HG02970 (cell line): Measurements from ENCODE around the gene CSPG4.
"Not testable (repeated sequence)": the region's sequence is repeated elsewhere in the genome, so short reads cannot be mapped to it uniquely, and the experiment has no call there.

Experiments
- ATAC-seq: cut with Tn5 transposase; IDR thresholded peaks from one replicate; pipeline ENCODE4 v1.9.1; 2021; ENCODE audit warnings: mild to moderate bottlenecking, moderate library complexity, moderate number of reproducible peaks; ENCODE audit not compliant: unreplicated experiment, low FRiP score

The CSPG4 gene, protein sequence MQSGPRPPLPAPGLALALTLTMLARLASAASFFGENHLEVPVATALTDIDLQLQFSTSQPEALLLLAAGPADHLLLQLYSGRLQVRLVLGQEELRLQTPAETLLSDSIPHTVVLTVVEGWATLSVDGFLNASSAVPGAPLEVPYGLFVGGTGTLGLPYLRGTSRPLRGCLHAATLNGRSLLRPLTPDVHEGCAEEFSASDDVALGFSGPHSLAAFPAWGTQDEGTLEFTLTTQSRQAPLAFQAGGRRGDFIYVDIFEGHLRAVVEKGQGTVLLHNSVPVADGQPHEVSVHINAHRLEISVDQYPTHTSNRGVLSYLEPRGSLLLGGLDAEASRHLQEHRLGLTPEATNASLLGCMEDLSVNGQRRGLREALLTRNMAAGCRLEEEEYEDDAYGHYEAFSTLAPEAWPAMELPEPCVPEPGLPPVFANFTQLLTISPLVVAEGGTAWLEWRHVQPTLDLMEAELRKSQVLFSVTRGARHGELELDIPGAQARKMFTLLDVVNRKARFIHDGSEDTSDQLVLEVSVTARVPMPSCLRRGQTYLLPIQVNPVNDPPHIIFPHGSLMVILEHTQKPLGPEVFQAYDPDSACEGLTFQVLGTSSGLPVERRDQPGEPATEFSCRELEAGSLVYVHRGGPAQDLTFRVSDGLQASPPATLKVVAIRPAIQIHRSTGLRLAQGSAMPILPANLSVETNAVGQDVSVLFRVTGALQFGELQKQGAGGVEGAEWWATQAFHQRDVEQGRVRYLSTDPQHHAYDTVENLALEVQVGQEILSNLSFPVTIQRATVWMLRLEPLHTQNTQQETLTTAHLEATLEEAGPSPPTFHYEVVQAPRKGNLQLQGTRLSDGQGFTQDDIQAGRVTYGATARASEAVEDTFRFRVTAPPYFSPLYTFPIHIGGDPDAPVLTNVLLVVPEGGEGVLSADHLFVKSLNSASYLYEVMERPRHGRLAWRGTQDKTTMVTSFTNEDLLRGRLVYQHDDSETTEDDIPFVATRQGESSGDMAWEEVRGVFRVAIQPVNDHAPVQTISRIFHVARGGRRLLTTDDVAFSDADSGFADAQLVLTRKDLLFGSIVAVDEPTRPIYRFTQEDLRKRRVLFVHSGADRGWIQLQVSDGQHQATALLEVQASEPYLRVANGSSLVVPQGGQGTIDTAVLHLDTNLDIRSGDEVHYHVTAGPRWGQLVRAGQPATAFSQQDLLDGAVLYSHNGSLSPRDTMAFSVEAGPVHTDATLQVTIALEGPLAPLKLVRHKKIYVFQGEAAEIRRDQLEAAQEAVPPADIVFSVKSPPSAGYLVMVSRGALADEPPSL (N-terminal part only)

DNA sequence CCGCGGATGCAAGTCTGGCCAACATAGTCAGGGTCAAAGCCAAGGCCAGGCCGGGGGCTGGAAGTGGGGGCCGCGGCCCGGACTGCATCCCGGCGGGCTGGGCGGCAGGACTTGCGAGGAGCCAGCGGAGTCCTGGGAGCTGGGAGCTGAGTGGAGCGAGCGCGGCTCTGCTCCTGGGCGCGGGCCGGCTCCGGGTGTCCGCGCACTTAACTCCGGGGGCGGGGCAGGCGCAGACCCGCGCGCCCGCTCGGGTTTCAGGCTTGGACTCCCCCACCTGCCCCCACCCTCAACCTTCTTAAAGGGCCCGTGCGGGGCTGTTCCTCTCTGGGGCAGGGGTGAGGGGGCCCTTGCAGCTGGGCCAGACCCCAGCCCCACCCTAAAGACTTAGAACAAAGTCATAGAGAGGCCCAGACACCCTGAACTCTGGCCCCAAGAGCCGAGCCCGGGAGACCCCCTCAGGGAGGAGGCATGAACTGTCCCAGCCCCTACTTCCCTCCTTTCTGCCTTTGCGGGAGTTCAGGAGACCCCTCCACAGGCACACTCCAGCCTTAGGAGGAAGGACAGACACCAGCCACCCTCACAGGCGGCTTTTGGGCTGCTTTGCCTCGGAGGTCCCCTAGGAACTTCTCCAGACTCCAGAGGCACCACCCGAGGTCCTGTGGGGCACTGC lies at the start of gene CSPG4:
CSPG4 (minus strand) TSS at position 181 of the 670 bp plus-strand sequence; CDS start at position 88, 93 bp downstream.
- no peak for ATAC-seq

DNA sequence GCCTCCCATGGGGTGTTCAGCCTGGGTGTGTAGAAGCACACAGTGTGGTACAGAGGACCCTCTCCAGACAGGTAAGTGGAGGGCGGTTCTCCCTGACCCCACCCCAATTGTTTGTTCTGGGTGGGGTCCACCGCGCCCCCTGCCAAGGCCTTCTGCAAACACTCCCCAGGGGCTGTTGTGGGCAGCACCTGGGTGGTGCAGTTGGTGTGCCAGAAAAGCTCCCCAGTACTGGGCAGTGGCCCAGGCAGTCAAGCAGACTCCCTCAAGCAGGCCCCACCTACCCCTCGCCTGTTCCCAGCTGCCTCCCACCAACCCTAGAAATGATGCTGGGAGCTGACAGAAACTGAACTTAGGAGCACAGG lies 49.7 kb upstream of the CSPG4 start:
- not testable (repeated sequence) for ATAC-seq

DNA sequence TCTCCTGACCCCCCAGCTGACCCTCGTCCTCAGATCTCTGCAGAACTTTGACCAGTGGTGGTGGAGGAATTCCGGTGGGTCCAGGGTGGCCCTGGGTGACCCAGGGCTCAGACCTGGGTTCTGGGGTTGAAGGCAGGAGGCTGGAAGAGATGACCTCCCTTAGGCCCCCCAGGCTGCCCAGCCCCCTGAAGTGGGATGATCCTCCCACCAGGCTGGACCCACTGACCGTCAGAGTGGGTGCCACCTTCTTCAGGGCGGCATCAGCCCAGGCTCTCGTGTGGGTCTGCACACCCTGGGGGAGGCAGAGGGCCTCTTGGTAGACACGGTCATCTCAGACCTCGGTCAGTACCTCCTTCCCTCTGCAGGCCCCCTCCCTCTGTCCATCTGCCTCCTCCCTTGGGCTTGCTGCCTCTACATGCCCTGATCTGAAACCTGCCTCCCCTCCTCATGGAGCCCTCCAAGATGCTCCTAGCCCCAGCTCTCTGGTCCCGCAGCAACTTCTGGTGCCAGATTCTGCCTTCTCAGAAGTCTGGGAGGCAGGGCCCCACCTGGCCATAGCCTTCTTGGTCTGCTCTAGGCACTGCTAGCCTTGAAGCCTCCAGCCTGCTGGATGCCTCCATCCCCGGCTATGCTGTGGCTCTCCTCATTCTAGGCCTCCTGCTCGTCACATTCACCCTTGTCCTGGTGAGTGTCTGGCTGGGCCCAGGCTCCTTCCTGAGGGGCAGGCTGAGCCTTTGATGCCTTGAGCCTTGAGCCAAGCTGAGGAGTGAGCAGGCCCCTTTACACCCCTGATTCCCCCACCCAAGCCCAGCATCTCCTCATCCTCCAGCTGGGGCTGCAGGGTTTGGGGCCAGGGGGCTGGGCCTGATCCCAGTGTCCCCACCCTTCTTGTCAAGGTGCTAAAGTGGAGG lies 49.1 kb upstream of the CSPG4 start:
- ATAC-seq, result no peak

DNA sequence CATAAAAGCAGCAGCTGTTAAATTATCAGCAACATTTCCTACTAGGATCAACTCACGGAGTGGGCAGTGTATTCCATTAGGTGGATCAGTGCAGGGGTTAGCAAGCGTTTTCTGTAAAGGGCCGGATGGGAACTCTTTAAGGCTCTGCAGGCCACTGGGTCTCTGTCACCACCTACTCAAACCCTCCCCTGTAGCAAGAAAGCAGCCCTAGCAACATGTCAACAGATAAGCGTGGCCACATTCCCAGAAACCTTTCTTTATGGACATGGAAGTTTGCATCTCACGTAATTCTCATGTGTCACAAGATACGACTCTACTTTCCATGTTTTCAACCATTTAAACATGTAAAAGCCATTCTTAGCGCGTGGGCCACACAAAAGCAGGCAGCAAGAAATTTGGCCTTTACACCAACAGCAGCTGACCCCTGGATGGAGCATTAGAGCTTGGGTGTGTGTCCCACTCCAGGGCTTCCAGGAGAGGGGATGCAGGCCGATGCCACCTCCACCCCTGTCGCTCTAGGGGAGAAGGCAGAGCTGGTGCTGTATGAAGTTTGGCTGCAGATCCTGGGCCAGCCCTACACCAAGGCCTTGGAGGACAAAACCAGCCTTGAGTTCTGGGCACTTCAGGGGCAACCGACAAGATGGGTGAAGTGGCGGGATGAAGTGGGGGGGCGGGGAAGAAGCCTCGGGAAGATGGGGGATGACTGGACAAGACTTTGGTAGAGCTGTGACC lies 48.2 kb upstream of the CSPG4 start:
- no peak for ATAC-seq

DNA sequence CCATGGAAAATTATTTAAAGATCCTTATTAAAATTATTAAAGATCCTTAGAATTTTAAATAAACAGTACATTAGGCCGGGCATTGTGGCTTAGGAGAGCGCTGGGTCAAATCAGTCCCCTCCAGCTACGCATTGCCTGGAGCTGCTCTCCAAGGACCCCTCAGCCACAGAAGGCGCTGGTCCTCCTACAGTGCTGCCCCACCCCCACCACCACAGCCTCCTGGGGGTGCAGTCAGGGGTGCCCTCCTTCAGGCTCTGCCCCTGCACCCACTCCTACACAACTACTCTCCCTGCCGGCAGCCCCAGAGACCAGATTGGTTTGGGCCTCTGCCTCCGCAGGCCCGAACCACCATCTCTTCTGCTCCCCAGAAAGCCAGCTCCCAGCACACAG lies 47.5 kb upstream of the CSPG4 start:
- not testable (repeated sequence) for ATAC-seq

DNA sequence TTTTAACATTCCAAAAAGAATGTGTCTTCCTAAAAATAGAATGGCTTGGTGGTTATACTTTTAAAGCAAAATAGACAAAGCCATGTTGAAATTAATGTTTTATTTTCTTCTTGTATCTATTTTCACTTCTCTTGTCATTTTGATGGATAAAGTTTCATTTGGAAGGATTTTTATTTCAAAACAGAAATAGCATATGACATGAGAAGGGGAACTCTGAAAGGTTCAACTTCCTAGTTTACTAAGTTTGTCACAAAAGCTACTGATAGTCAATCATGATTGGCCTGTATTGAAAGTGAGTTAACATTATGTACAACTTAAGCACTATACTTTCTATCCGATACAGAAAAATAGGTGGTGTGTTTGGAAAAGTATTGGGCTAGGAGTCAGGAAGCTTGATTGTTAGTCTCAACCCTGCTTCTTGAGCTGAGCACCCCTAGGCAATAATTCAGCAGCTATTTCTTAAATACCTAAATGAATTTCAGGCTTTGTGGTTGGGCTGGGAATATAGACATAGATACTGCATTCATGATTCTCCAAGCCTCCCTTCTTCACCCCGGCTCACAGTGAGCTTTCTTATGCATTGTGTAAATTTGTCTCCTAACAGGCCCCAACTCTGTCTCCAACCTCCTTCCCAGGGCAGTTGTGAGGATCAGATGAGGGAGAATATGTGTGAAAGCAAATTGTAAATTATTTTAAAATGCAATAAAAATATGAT lies 46.9 kb upstream of the CSPG4 start:
- ATAC-seq, result no peak

DNA sequence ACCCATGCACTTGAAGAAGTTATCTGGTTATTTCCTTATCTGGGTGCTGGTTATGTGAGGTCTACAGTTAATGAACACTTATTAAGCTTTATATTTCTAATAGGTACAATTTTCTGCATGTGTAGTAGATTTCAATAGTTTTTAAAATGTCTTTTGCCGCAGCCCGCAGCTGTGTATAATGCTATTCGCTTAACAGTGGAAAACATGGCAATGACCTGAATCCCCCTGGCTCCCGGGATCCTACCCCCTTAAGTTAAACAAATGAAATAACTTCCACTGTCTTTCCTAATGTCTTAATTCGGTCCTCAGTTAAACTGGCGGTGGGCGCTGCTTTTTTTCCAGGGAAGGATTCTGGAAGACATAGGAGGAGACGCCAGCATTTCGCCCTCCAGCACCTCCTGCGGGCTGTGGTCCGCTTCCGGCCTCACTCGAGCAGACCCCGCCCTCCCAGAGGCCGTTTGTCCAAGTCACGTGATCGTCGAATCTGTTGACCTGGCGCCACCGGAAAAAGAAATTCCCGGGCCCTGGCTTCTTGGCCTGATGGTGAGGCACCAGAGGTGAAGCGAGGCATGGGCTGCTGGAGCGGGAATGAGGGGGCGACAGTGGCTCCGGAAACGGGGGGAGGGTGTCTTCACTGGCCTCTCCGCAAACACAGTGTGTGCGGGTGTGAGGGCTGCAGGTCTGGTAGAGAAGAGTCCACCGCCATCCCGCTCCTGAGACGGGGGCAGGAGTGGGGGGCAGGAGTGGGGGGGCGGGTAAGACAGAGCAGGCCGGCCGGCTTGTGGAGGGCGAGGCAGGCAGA lies 45.6 kb upstream of the CSPG4 start:
- ATAC-seq, result no peak

DNA sequence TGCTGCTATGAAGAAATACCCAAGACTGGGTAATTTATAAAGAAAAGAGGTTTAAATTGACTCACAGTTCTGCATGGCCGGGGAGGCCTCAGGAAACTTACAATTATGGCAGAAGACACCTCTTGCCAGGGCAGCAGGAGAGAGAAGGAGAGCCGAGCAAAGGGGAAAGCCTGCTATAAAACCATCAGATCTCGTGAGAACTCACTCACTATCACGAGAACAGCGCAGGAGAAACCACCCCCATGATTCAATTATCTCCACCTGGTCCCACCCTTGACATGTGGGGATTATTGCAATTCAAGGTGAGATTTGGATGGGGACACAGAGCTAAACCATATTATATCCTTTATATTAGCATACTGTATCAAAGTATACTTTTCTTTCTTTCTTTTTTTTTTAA lies 42.2 kb upstream of the CSPG4 start:
- not testable (repeated sequence) for ATAC-seq

DNA sequence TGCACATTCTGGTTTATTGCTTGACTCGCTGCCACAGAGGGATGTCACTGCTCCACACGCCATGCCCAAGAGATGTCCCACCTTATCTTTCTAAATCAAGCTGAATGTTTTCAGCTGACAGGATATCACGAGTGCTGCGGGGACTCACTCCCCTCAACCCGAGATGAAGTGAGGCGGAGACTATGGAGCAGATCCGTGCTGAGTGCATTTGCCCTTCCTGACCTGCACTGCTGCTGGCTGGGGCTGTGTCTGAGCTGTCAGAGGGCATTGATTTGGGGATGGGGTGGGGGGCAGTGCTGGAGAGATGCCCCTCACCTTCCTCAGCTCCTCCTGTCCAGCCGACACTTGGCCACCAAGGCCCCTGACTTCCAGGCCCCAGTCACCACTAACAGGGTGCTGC lies 40.5 kb upstream of the CSPG4 start:
- ATAC-seq, result no peak

DNA sequence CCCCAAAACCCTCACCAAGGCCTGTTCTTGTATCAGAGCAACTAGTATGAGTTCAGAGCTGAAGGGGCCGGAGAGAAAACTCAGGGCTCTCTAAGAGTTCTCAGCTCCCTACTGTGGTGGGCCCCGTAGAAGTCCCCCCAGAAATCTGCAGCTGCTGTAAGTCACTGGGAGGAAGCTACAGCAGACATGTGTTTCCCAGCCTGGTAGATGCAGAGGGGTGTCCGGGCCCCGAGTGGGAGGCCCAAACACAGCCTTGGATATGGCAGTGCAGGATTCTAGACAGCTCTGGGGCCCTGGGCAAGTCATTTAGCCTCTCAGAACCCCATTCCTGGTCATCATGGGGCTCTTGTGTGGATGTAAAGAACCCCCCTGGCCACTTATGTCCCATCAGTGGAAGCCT lies 39.2 kb upstream of the CSPG4 start:
- ATAC-seq, result no peak

DNA sequence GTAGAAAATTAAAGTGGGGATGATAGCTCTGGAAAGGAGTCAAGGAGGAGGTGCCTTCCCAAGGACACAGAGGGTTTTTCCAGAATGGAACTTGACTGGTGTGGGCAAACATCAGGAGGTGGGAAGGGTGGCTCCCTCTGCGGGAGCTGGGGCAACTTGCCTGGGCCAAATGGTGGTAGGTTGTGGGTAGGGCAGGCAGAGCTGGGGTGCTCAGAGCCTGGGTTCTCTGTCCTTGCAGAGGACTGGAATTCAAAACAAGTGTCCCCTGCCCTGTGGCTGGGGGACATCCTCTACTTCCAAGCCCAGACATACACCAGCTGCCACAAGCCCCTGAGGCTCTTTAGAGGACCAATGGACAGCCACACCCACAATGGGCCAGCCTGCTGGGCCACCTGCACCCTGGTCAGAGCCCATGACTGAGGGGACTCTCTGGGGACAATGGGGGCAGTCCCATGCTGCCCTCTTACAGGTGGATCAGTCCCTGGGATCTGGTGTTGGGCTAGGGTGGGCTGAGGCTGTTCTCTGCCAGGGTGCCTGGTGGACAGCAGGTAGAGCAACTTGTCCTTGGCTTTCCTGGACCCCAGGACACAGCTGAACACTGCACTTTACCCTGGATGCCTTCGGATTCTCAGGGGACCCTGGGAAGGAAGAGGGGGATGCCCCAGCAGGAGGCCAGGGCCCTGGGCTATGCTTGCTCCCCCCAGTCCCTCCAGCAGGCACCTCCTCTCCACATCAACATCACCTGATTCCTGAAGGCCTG lies 38.6 kb upstream of the CSPG4 start:
- no peak for ATAC-seq

DNA sequence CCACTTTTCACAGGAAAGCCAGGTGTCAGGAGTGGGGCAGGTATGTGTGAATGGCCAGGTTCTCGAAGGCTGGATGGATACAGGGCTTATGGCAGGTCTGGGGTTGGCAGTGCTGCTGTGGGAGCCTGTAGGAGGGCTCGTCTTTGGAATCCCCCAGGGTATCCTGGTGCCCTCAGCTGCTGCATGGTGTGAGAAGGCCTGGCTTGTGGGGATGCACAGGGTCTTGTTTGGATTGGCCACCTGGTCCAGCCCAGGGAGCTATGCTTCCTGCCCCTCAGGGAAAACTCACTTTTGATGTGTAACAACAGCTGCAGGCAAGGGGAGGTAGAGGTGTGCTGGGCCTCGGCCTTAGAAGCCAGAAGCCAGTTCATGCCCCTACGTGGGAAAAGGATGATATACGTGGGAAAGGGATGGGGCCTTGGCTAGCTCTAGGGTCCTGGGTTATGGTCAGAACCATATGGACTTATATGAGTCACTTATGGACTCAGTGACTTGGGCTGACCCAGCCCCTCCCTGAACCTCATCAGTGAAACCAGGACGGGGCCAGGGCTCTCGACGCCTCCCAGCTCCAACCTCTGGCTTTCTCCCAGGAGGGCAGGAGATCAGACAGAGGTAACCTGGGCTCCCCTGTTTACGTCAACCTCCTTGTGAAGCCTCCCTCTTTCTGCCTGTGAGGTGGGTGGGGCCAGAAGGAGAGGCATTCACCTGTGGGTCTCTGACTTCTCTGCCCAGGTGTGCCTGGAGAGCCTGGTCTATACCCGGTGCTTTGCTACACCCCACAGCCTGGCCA lies 37.8 kb upstream of the CSPG4 start:
- no peak for ATAC-seq

DNA sequence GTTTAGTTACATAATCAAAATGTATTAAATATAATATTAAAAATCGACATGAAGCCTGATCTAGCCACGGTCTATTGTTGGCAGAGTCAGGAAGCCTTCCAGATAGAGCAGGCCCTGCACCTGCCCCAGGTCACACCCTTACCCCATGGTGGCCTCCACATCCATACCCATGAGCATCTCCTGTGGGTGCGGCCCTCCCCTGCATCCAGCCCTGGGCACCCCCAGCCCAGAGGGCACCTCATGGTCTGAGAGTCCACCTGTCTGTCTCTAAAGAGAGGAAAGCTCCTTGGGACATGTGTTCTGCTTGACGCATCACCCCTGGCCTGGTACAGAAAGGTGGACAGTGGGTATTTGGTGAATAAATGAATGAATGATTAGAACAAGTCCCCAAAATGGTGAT lies 37.2 kb upstream of the CSPG4 start:
- ATAC-seq, result no peak

DNA sequence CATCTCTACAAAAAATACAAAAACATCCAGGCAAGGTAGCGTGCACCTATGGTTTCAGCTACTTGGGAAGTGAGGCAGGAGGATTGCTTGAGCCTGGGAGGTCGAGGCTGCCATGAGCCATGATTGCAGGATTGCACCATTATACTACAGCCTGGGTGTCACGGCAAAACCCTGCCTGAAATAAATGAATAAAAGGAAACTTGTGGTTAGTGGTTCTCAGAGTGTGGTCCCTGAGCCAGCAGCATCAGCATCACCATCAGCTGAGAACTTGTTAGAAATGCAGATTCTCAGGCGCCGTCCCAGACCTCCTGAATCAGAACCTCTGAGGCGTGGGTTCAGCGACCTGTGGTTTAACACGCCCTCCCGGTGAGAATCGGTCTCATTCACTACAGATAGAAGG lies 36.2 kb upstream of the CSPG4 start:
- not testable (repeated sequence) for ATAC-seq

DNA sequence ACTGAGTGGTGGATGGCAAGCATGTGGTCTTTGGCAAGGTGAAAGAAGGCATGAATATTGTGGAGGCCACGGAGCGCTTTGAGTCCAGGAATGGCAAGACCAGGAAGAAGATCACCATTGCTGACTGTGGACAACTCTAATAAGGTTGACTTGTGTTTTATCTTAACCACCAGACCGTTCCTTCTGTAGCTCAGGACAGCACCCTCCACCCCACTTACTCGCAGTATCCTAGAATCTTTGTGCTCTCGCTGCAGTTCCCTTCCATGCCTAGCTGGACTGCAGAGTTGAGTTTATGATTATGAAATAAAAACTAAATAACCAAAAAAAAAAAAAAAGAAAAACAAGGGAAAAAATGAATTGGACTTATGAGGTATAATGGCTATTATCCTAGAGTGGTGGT lies 34.5 kb upstream of the CSPG4 start:
- not testable (repeated sequence) for ATAC-seq

DNA sequence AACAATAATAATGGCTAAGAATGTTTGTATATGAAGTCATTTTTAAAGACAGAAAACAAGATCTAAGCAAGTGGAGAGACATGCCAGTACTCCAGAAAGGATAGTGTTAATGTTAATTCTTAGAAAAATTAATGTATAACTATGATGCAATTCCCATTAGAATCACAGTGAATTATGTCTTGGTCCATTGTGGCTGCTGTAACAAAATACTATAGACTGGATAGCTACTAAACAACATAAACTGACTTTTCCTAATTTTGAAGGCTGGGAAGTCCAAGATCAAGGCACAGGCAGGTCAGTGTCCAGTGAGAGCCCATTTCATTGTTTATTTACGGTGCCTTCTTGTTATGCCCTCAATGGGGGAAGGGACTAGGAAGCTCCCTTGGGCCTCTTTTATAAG lies 32.7 kb upstream of the CSPG4 start:
- ATAC-seq, result no peak
